NCI-H345 treated with DMSO at 0.1 percent for 48 hours (cell line): ENCODE data around the gene PAK3.

Source experiments
- DNase-seq: peaks from one replicate; lab custom pipeline; 2025; ENCODE audit not compliant: unreplicated experiment; lab: John Stamatoyannopoulos, UW

Gene PAK3

GRCh38 chrX:111095974-111096895, at the start of gene PAK3:
TSS of gene PAK3 (plus strand) at chrX:111096191. CDS start at chrX:111123104, 26,913 bp downstream.
- DNase-seq: peak; percentile 65

- DNase-seq: no peak
Measured at GRCh38 chrX:111047575-111047974, 48.4 kb upstream of the PAK3 start.

- DNase-seq: no peak
Measured at GRCh38 chrX:111052478-111052877, 43.5 kb upstream of the PAK3 start.

GRCh38 chrX:111071542-111072277, 24.3 kb upstream of the PAK3 start:
- DNase-seq: no peak

GRCh38 chrX:111083081-111083480, 12.9 kb upstream of the PAK3 start:
- DNase-seq: no peak

- no peak for DNase-seq
Measured at GRCh38 chrX:111086591-111087006, 9.4 kb upstream of the PAK3 start.

- no peak for DNase-seq
Measured at GRCh38 chrX:111088628-111089027, 7.4 kb upstream of the PAK3 start.

- no peak for DNase-seq
Measured at GRCh38 chrX:111090458-111090857, 5.5 kb upstream of the PAK3 start.

GRCh38 chrX:111098874-111099273, 2.9 kb downstream of the PAK3 start:
- no peak for DNase-seq

GRCh38 chrX:111100191-111100590, 4.2 kb downstream of the PAK3 start:
- DNase-seq: peak; percentile 19

- DNase-seq: no peak
Measured at GRCh38 chrX:111101580-111101979, 5.6 kb downstream of the PAK3 start.

- no peak for DNase-seq
Measured at GRCh38 chrX:111102636-111103035, 6.6 kb downstream of the PAK3 start.

GRCh38 chrX:111103246-111103645, 7.3 kb downstream of the PAK3 start:
- no peak for DNase-seq

GRCh38 chrX:111110098-111110775, 14.2 kb downstream of the PAK3 start:
- no peak for DNase-seq

- DNase-seq: no peak
Measured at GRCh38 chrX:111114806-111115205, 18.8 kb downstream of the PAK3 start.

GRCh38 chrX:111116666-111117065, 20.7 kb downstream of the PAK3 start:
- DNase-seq: no peak

- DNase-seq: no peak
Measured at GRCh38 chrX:111119341-111119740, 23.4 kb downstream of the PAK3 start.

GRCh38 chrX:111123125-111123524, 27.1 kb downstream of the PAK3 start:
- DNase-seq: no peak

GRCh38 chrX:111123606-111124179, 27.7 kb downstream of the PAK3 start:
- DNase-seq: no peak

GRCh38 chrX:111124418-111124817, 28.4 kb downstream of the PAK3 start:
- no peak for DNase-seq

GRCh38 chrX:111127038-111127437, 31.0 kb downstream of the PAK3 start:
- DNase-seq: no peak
